Adrenal gland (tissue), 12 donors: ENCODE measurements around the gene TMEM191C. TPM values are rescaled to one million over a fixed set of nuclear protein-coding genes. Genes with fewer than 3 reads are reported as not detected.
A peak's percentile ranks its signal among the peaks of the same experiment; 100 is the strongest.

ENCODE experiments used
- DNase-seq, 7 donors: peaks; one replicate each; pipeline ENCODE4 v3.0.0-alpha.2; 2019 to 2020
- H3K27ac ChIP-seq, 5 donors: fragments of 200-600 bp; sonication (generic) in 4 of 5; 1 replicate in 3 of 5; 2 replicates in 2 of 5; pipeline versions ENCODE4 v1.5.1 to v1.8.0; 2016 to 2020; ENCODE audit warnings: mild to moderate bottlenecking in 1 of 5
- H3K27me3 ChIP-seq: fragments of 200-600 bp; 2 replicates; pipeline ENCODE4 v1.8.0; 2021
- H3K36me3 ChIP-seq, 2 donors: fragments of 200-600 bp; replicated peaks in 1 of 2; 1 replicate in 1 of 2; 2 replicates in 1 of 2; pipeline versions ENCODE4 v1.5.1 to v1.8.0; 2018 to 2022
- H3K4me1 ChIP-seq, 2 donors: fragments of 200-600 bp; replicated peaks in 1 of 2; 1 replicate in 1 of 2; 2 replicates in 1 of 2; pipeline versions ENCODE4 v1.5.1 to v1.8.0; 2018 to 2021
- H3K4me3 ChIP-seq, 4 donors: fragments of 200-600 bp; sonication (generic) in 3 of 4; one replicate each; pipeline ENCODE4 v1.5.1; 2016 to 2018
- H3K9me3 ChIP-seq, 3 donors: fragments of 200-600 bp; sonication (generic) in 1 of 3; replicated peaks in 1 of 3; 1 replicate in 2 of 3; 2 replicates in 1 of 3; pipeline versions ENCODE4 v1.5.1 to v1.8.0; 2016 to 2021
- POLR2A ChIP-seq, 2 donors: fragments of 450-650 bp; IDR thresholded peaks; one replicate each; pipeline ENCODE4 v1.6.1; 2017; ENCODE audit warnings: antibody characterized with exemption in 2 of 2, mild to moderate bottlenecking in 2 of 2, moderate library complexity in 1 of 2
- WGBS, 4 donors: extraction: QIAGEN DNeasy Blood & Tissue Kit in 2 of 4; methylation state at CpG; one replicate each; pipeline versions ENCODE4 v1.1.5 to v1.1.7; 2013 to 2017; 5-methylcytosine and 5-hydroxymethylcytosine counted together
- intact Hi-C, 2 donors: fragments of 100-400 bp; cut with DNase I; formaldehyde crosslinking; loops; one replicate each; pipeline versions ENCODE4 v1.14.1 to v1.15.0; 2022 to 2023
- polyA plus RNA-seq, 3 donors: library from polyadenylated mRNA; stranded (reverse); fragments of 200-250 nt in 2 of 3; fragments of 350-450 nt in 1 of 3; fragmentation: Illumina TruSeq in 1 of 3; extraction: RNeasy Lipid Tissue Mini Kit (QIAGEN cat#74804) in 1 of 3; gene quantifications; one replicate each; pipeline ENCODE4 v1.2.3, GENCODE V29; 2013 to 2014
- total RNA-seq, 9 donors: library from RNA; depleted of rRNA in 4 of 9; stranded (reverse); fragments of >200 nt in 4 of 9; fragments of 120-200 nt in 1 of 9; fragmentation: NEBNext Ultra II Directional in 1 of 9; extraction: Animal tissue kit (Norgen Biotek cat#: 25700) in 1 of 9; gene quantifications; one replicate each; pipeline versions ENCODE4 v1.1.0 to v1.2.4, GENCODE V29; 2013 to 2023
- TF ChIP-seq, protein P1 (sequence below), 6 experiments: fragments of 450-650 bp in 4 of 6; fragments of 200-600 bp in 2 of 6; sonication (generic) in 1 of 6; IDR thresholded peaks; 1 replicate in 5 of 6; 2 replicates in 1 of 6; pipeline versions ENCODE4 v1.5.1 to v1.8.0; 2016 to 2021; ENCODE audit warnings: antibody characterized with exemption in 6 of 6, mild to moderate bottlenecking in 2 of 6, moderate library complexity in 1 of 6
- donor health status: healthy with polysubstance abuse.
- donor health status: Bipolar disorder and iron deficiency.
- donor health status: DM: yes; HTN: yes; CAD: no.
- donor health status: DM: no; HTN: no; CAD: no.
- donor health status: DM: no; HTN: no; CAD: no.
- donor health status: DM: yes; HTN: yes; CAD: no.

TMEM191C gene
- total and polyA plus RNA-seq, 12 donors, result 0.14 to 7.7 (median 1.3) TPM; not detected in 2

DNA sequence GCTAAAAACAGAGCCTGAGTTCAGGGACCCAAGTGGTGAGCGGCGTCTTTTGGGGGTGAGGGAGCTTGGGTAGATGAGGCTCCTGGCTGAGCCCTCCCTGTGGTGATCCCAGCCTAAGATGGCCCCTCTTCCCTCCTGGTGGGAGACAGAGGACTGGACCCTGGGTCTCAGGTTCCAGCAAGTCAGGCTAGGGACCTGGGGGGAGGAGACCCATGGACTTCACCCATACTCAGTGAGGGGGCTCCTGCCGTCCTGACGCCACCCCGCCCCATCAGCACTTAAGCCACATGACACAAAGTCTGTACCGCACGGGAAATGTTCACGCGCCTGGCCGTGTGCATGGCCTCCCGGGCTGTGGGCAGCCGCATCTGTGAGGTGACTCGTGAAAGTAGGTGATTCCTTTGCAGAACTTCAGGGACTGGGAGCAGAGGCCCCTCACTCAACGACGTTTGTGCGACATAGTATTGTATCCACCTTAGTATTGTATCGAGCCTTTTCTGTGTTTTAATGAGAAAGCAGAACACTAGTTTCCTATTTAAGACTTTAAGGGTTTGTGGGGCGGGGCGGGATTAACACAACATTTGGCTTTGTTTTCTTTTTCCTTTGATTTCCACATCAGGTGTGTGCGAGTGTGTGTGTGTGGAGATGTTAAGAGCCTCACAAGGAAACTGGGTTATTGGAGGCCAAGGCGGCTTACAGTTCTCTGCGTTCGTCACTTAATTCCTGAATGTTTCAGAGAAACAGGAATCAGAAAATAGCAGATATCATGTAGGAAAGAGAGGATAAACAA, 18.4 kb upstream of the TMEM191C start:
- Histone ChIP-seq H3K4me1 (no peaks in the 10 kb centered on the region), H3K9me3 (no peaks in the 10 kb centered on the region), H3K36me3 (peaks cover 0 to 25% of the 10 kb centered on the region in 2 donors), H3K4me3 (no peak overlapping the region), H3K27me3 (no peaks in the 10 kb centered on the region), H3K27ac (no peak overlapping the region)
- no peak for TF ChIP-seq POLR2A (IDR thresholded peaks at IDR 0.05)
- TF ChIP-seq, protein P1, sequence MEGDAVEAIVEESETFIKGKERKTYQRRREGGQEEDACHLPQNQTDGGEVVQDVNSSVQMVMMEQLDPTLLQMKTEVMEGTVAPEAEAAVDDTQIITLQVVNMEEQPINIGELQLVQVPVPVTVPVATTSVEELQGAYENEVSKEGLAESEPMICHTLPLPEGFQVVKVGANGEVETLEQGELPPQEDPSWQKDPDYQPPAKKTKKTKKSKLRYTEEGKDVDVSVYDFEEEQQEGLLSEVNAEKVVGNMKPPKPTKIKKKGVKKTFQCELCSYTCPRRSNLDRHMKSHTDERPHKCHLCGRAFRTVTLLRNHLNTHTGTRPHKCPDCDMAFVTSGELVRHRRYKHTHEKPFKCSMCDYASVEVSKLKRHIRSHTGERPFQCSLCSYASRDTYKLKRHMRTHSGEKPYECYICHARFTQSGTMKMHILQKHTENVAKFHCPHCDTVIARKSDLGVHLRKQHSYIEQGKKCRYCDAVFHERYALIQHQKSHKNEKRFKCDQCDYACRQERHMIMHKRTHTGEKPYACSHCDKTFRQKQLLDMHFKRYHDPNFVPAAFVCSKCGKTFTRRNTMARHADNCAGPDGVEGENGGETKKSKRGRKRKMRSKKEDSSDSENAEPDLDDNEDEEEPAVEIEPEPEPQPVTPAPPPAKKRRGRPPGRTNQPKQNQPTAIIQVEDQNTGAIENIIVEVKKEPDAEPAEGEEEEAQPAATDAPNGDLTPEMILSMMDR (IDR thresholded peaks at IDR 0.05), result no peak
- DNase-seq, result peak in 3 of 7 donors; percentile 9 to 24 (median 16)
- 93 to 94% (median 94%) methylated on average over 12 to 23 of the region's 23 CpGs for WGBS, 4 donors
- intact Hi-C loops, result no loop called here

DNA sequence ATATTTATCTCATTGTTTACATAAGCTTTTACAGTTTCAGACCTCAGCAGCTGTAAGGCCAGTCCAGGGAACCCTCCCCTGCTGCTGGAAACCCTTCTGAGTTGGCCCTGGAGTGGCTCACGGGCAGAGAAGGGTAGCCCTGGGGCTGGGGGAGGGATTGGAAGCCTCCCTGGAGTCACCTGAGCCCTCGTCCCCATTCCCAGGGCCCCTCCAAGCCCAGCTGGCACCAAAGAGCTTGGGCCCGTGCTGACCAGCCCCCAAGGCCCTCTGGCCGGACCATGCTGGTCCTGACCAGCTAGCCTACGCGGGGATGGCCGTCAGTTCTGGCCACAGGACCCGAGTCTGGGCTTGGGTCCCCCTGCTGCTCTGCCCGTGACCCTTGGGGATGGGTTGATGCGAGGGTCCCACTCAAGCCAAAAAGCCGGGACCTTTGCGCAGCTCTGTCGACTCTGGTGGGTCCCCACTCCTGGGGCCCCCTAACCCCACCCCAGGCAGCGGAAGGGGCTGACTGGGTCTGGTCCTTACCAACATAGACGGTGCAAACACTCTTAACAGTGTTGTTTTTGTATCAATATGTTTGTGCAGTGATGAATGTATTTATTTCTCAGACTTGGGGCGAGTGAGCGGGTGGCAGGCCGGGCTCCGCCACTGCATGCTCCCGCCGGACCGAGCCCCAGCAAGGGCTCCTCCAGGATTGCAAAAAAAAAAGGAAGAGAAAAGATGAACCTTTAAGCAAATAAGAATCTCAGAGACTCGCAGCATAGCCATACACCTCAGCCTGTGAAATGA, 17.5 kb upstream of the TMEM191C start:
- TF ChIP-seq, protein P1 (IDR thresholded peaks at IDR 0.05), result no peak
- TF ChIP-seq POLR2A (IDR thresholded peaks at IDR 0.05), result no peak
- Histone ChIP-seq H3K4me1 (no peaks in the 10 kb centered on the region), H3K27ac (no peak overlapping the region), H3K4me3 (no peak overlapping the region), H3K36me3 (peaks cover 0 to 25% of the 10 kb centered on the region in 2 donors), H3K9me3 (no peaks in the 10 kb centered on the region), H3K27me3 (no peaks in the 10 kb centered on the region)
- 88 to 94% (median 92%) methylated on average over 10 to 23 of the region's 23 CpGs for WGBS, 4 donors
- intact Hi-C loops, result no loop called here
- peak in 3 of 7 donors; percentile 10 to 37 (median 12) for DNase-seq

DNA sequence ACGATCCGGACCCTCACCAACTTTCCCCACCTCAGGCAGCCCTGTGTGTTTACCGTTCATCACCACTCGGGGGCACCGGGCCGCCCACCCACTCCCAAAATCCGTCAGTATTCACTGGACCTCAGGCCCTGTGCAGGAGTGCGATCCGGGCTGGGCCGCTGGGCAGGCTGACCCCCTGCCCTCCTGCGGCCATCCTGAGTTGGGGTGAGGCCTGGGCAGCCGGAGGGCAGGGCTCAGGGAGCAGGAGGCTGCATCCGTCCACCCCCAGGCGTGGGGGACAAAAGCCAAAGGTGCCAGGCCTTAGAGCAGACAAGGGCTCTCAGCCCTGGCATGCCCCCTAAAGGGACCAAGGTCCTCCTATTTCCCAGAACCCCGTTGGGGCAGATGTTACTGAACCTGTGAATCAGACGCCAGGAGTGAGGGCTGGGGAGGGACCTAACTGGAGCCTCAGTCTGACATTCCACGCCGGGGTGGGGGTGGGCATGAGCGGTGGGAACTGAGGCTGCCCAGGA, 16.8 kb upstream of the TMEM191C start:
- H3K27ac ChIP-seq, result no peak overlapping the region
- WGBS, 4 donors, result 84 to 92% (median 87%) methylated on average over 6 to 19 of the region's 19 CpGs
- H3K4me1 ChIP-seq, result no peaks in the 10 kb centered on the region
- peaks cover 0 to 20% of the 10 kb centered on the region in 2 donors for H3K36me3 ChIP-seq
- intact Hi-C loops, result no loop called here
- DNase-seq, result peak in 3 of 7 donors; percentile 12 to 27 (median 17)
- H3K9me3 ChIP-seq, result no peaks in the 10 kb centered on the region
- H3K4me3 ChIP-seq, result no peak overlapping the region
- no peaks in the 10 kb centered on the region for H3K27me3 ChIP-seq
- no peak for TF ChIP-seq POLR2A (IDR thresholded peaks at IDR 0.05)
- TF ChIP-seq, protein P1 (IDR thresholded peaks at IDR 0.05), result no peak

DNA sequence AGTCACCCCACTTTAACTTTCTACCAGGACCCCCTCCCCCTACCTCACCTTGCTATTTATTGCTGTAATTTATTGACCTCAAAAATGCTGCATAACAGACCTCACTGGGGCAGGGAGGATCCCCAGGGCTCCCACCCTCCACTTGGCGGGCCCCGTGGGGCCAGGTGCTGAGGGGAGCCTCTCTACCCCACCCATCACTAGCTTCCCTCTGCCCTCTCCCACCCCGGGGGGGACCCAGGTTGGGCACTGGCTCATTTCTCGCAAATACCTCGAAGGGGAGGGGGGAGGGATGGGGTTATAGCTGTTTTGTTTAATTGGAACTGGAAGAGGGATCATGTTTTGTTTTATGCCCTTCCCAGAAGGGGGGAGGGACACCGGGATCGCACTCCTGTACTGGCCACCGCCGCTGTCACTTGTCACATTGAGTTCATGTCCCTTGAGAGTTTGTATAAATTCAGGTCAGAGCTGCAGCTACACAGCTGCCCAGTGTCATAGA, 16.3 kb upstream of the TMEM191C start:
- Histone ChIP-seq H3K27me3 (no peaks in the 10 kb centered on the region), H3K4me3 (no peak overlapping the region), H3K27ac (no peak overlapping the region), H3K4me1 (no peaks in the 10 kb centered on the region), H3K36me3 (peaks cover 0 to 15% of the 10 kb centered on the region in 2 donors), H3K9me3 (no peaks in the 10 kb centered on the region)
- intact Hi-C loops, result no loop called here
- TF ChIP-seq, protein P1 (IDR thresholded peaks at IDR 0.05), result no peak
- TF ChIP-seq POLR2A (IDR thresholded peaks at IDR 0.05), result no peak
- DNase-seq, result peak in 2 of 7 donors; percentile 9 to 39
- WGBS, 4 donors, result 87 to 90% (median 87%) methylated on average over 6 to 9 of the region's 9 CpGs
